Colonic mucosa (tissue), 4 donors: ENCODE results near the gene EP300. TPM values are rescaled to one million over a fixed set of nuclear protein-coding genes. Genes with fewer than 3 reads are reported as not detected.

ENCODE experiments used
- DNase-seq: peaks from one replicate; pipeline ENCODE4 v3.0.0-alpha.2; 2020
- H3K27ac ChIP-seq: fragments of 200-600 bp; one replicate; pipeline ENCODE4 v1.8.0; 2021
- H3K27me3 ChIP-seq: fragments of 200-600 bp; one replicate; pipeline ENCODE4 v1.8.0; 2021
- H3K36me3 ChIP-seq: fragments of 200-600 bp; one replicate; pipeline ENCODE4 v1.8.0; 2021
- H3K4me1 ChIP-seq: fragments of 200-600 bp; one replicate; pipeline ENCODE4 v1.8.0; 2021; ENCODE audit warnings: mild to moderate bottlenecking
- H3K4me3 ChIP-seq: fragments of 200-600 bp; one replicate; pipeline ENCODE4 v1.8.0; 2021
- H3K9ac ChIP-seq, 2 donors: one replicate each; pipeline ENCODE4 v1.7.0; 2013; ENCODE audit warnings: control low read depth in 2 of 2, low read depth in 2 of 2, low read length in 2 of 2
- H3K9me3 ChIP-seq: fragments of 200-600 bp; one replicate; pipeline ENCODE4 v1.8.0; 2021
- CTCF ChIP-seq: fragments of 200-600 bp; IDR thresholded peaks from one replicate; pipeline ENCODE4 v1.8.0; 2022; ENCODE audit warnings: antibody characterized with exemption, mild to moderate bottlenecking
- intact Hi-C: fragments of 100-400 bp; cut with DNase I; formaldehyde crosslinking; loops from one replicate; pipeline ENCODE4 v1.14.1; 2022
- total RNA-seq, 2 donors: library from RNA; stranded (reverse); fragmentation: NEBNext Ultra II Directional in 1 of 2; extraction: Animal tissue kit (Norgen Biotek cat#: 25700) in 1 of 2; gene quantifications; one replicate each; pipeline ENCODE4 v1.2.1, GENCODE V29; 2021
- donor health status: healthy.
- donor health status: DM: no; HTN: no; CAD: no.
- donor health status: DM: no; HTN: no; CAD: no.

EP300 gene
- total RNA-seq, 2 donors from 2014 or later = 59.5 to 65.7 TPM

GRCh38 chr22:41204992-41205900, 112.9 kb downstream of the EP300 start, which contains the start of gene L3MBTL2:
L3MBTL2 (plus strand) TSS chr22:41205312; CDS start chr22:41205363, 51 bp downstream.
- Histone ChIP-seq H3K9ac (peak within 1 kb of the TSS; percentile 69 to 74), H3K4me3 (peak within 1 kb of the TSS; percentile 90), H3K27ac (peak within 1 kb of the TSS; percentile 68), H3K4me1 (peaks cover 7% of the 10 kb centered on the region), H3K9me3 (no peaks in the 10 kb centered on the region), H3K27me3 (no peaks in the 10 kb centered on the region), H3K36me3 (no peaks in the 10 kb centered on the region)
- intact Hi-C loops = no loop called here
- peak; percentile 99 for DNase-seq
- no peak for TF ChIP-seq CTCF

- Histone ChIP-seq H3K27me3 (no peaks in the 10 kb centered on the region), H3K9me3 (no peaks in the 10 kb centered on the region), H3K9ac (no peak overlapping the region), H3K4me1 (peaks cover 7% of the 10 kb centered on the region), H3K36me3 (no peaks in the 10 kb centered on the region), H3K27ac (no peak overlapping the region), H3K4me3 (no peak overlapping the region)
- no peak for DNase-seq
- intact Hi-C loops = no loop called here
- no peak for TF ChIP-seq CTCF
Measured at GRCh38 chr22:41206719-41207118, 114.3 kb downstream of the EP300 start.

GRCh38 chr22:41215409-41215808, 123.0 kb downstream of the EP300 start:
- Histone ChIP-seq H3K4me1 (no peaks in the 10 kb centered on the region), H3K27ac (no peak overlapping the region), H3K9ac (no peak overlapping the region), H3K36me3 (no peaks in the 10 kb centered on the region), H3K27me3 (no peaks in the 10 kb centered on the region), H3K9me3 (no peaks in the 10 kb centered on the region), H3K4me3 (no peak overlapping the region)
- intact Hi-C loops = no loop called here
- no peak for TF ChIP-seq CTCF
- DNase-seq = no peak

- Histone ChIP-seq H3K27ac (no peak overlapping the region), H3K4me3 (no peak overlapping the region), H3K36me3 (no peaks in the 10 kb centered on the region), H3K4me1 (no peaks in the 10 kb centered on the region), H3K27me3 (no peaks in the 10 kb centered on the region), H3K9ac (no peak overlapping the region), H3K9me3 (no peaks in the 10 kb centered on the region)
- DNase-seq = no peak
- intact Hi-C loops = no loop called here
- TF ChIP-seq CTCF = no peak
Measured at GRCh38 chr22:41215926-41216325, 123.5 kb downstream of the EP300 start.

- no peak for TF ChIP-seq CTCF
- intact Hi-C loops = no loop called here
- Histone ChIP-seq H3K27ac (peak overlapping the region; percentile 60), H3K9me3 (no peaks in the 10 kb centered on the region), H3K4me1 (no peaks in the 10 kb centered on the region), H3K36me3 (no peaks in the 10 kb centered on the region), H3K4me3 (no peak overlapping the region), H3K27me3 (no peaks in the 10 kb centered on the region), H3K9ac (peak overlapping the region in 1 of 2 donors; percentile 48)
- DNase-seq = no peak
Measured at GRCh38 chr22:41216984-41217383, 124.6 kb downstream of the EP300 start.
